HCEC 1CT (cell line): ENCODE measurements around the gene ABHD12B.
"Not testable (repeated sequence)": the region's sequence is repeated elsewhere in the genome, so short reads cannot be mapped to it uniquely, and the experiment has no call there.

Experiments
- DNase-seq: peaks from one replicate; pipeline ENCODE4 v3.0.0-alpha.2; 2017

ABHD12B gene

GRCh38 chr14:50839691-50840090 lies 32.2 kb upstream of the ABHD12B start:
- DNase-seq: no peak

DNA sequence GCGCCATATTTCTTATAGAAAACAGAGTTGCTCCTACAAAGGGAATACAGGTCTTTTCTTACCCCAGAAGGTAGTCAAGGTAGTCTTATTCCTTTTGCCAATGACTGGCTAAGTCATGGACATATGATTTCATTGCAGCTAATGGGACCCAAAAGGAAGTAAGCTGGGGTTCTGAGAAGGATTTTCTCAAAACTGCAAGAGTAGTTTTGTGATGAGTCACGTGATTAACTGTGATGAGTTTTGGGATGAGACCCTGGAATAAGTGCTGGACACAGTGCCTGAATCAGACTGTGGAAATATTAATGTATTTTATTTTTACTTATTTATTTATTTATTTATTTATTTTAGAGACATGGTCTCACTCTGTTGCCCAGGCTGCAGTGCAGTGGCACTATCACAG lies 27.5 kb upstream of the ABHD12B start:
- DNase-seq: no peak

DNA sequence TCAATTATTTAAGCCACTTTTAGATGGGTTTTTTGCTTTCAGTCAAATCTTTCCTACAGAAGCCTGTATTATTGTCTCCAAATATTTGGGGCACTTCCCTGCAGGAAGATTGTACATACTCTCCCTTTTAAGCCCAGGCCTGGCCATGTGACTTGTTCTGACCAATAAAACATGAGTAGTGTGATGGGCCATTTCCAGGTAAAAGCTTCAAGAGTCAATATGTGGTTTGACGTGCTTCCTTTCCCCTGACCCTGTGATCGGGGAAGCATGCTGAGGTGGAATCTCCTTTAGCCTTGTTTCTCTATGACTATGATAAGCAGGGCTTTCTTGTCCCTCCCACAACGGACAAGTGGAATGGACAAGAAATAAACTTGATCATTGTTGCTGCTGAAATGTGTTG lies 26.7 kb upstream of the ABHD12B start:
- DNase-seq: no peak

DNA sequence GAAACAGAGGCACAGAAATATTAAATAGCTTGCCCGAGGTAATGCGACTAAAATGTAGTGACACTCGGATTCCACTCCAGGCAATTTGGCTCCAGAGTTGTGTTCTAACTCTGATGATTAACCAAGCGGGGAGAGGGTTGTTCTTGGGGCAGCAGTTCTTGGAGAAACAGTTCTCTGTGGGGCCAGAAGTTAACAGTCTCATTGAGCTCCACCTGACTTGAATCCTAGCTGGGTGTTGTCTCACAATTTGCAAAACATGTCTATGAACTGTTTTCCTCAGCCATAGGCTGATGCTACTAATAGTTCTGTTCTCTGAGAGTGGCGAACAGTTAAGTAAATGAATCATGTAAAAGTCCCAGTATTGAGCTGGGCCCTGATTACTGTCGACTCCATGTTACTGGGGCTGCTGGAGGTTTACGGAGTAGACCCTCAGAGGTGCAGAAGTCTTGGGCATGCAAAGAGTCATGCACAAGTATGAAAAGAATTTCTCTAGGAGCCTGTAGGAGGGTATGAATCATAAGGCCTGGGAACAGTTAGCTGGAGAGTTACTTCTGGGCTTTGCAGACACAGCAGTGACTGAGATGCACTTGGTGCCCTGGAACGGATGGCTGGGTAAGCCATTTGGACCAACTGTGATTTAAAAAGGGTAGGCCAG lies 25.5 kb upstream of the ABHD12B start:
- peak; percentile 79 for DNase-seq

- no peak for DNase-seq
Measured at GRCh38 chr14:50853891-50854290, 18.0 kb upstream of the ABHD12B start.

DNA sequence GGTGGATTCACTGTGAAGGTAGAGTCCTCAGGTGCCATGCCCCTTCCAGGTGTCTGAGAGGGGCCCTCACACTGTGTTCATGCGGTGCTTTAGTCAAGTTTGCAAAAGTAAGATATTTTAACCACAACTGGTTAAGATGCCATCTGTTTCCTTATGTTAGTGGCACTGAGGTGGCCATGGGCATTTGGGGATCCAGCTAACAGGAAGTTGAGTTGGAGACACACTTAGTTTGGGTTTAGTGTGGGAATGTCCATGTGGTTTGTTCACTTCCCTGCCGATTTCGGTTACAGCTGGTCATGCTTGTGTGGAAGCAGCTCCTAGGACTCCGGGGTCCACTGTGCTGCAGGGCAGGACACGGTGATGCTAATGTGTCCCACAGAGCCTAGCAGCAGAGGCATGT lies 17.3 kb upstream of the ABHD12B start:
- no peak for DNase-seq

- DNase-seq: peak; percentile 30
Measured at GRCh38 chr14:50855558-50855957, 16.3 kb upstream of the ABHD12B start.

- DNase-seq: no peak
Measured at GRCh38 chr14:50856660-50857059, 15.2 kb upstream of the ABHD12B start.

GRCh38 chr14:50859296-50859624 lies 12.6 kb upstream of the ABHD12B start:
- no peak for DNase-seq

DNA sequence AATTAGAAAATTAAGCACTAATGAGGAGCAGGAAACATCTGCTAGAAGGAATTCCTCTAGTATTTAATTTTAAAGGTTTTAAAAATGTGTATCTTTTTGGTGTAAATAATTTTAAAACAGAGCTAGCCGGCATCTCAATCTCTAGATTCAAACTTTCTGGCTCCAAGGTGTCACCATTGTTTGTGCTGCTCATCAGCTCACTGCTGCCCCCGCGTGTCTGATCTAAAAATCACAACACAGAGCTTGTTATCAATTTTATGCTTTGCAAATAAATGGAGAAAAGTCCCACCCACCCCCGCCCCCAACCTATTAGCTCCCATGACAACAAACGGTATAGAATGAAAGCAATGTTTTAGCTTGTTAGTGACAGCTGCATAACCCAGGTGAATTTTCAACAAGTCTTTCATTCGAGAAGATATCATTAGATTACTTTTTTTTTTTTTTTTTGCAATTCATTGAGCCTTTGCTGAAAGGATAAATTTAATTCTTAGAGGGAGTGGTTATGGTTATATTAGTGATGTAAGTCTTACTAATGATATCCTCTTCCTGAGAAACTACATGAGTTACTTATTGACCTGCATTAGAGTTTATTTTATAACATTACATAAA lies 11.3 kb upstream of the ABHD12B start:
- DNase-seq: peak; percentile 69

GRCh38 chr14:50862036-50862570 lies 9.8 kb upstream of the ABHD12B start:
- no peak for DNase-seq

DNA sequence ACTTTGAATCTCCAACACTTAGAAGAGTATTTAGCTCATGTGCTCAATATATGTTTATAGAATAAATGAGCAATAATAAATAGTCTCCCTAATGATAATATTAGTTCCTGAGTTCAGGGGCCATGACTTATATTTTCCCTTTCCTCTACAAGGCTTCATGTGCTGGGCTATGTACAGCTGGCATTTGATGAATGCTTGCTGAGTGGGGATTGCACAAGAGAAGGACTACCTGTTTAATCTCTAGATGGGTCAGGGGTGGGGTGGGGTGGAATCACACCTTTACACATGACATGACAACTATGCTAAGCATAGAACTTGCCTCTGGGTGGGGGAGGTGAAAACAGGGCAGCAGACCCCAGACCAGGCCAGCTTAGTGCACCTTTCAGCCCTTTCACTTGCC lies 7.6 kb upstream of the ABHD12B start:
- DNase-seq: no peak

- DNase-seq: no peak
Measured at GRCh38 chr14:50864946-50865345, 6.9 kb upstream of the ABHD12B start.

- peak; percentile 64 for DNase-seq
Measured at GRCh38 chr14:50865391-50866076, 6.3 kb upstream of the ABHD12B start.

DNA sequence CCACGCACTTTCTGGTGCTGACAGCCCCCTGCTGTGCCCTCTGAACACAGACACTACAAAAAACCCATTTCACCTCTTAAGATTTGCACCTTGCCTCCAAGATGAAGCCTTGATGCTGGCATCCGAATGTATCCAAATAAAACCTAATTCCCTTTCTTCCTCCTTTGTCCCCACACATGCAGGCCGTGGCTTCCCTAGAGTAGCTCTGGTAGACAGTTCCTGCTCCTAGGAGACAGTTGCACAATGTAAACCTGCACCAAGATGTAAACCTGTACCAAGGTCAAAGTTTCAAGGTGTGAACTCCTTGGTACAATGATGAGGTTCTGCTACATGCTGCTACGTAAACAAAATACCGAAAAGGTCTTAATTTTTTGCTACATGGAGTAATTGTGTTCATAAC lies 625 bp upstream of the ABHD12B start:
- DNase-seq: no peak

- DNase-seq: no peak
Measured at GRCh38 chr14:50874757-50875156, 2.9 kb downstream of the ABHD12B start.

DNA sequence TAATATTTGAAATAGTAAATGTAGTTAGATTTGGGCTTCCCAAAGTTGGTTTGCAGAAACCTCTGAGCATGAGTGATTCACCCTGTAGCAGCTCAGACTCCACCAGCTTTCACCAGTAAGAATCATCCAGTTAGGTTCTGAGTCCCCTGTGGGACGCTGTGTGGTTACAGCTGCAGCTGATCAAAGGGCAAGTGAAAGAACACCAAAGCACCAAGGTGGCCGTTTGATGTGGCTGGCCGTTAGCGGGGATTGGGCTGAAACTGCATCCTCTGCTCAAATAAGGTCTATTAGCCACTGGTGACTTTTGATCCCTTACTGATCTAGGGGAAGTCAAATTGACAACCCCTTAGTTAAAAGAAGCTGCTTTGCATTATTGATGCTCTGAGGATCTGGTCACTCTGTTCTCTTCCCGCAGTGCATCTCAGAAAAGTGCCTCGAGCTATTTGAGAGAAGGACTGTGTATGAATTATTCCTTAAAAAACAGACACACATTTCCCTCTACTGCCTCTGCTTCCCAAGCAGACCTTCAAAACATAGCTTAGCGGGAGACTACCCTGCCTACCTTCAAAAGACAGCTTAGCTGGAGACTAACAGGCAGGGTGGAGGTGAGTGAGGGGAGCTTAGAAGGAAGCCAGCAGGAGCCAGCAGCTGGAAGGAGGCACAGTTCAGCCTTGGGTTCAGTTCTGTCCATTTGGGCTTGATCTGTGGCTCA lies 3.7 kb downstream of the ABHD12B start:
- DNase-seq: no peak

- DNase-seq: no peak
Measured at GRCh38 chr14:50882932-50883826, 11.3 kb downstream of the ABHD12B start.

DNA sequence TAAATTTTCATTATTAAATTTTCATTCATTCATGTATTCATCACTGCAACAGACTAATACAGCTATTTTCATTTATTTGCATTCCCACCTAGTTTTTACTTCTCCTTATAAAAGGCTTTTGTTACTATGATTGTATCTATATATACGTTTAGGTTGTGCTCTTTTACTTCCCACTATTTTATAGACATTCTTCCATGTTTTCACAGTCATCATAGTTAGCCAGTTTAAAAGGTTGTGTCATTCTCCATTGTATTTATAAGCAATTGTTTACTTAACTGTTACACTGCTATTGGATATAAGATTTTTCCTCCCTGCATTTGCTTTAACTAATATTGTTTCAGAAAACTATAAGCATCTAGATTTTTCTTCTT lies 12.0 kb downstream of the ABHD12B start:
- DNase-seq: no peak

GRCh38 chr14:50887476-50887875 lies 15.6 kb downstream of the ABHD12B start:
- no peak for DNase-seq

- no peak for DNase-seq
Measured at GRCh38 chr14:50892255-50892654, 20.4 kb downstream of the ABHD12B start.

- DNase-seq: not testable (repeated sequence)
Measured at GRCh38 chr14:50896421-50896820, 24.6 kb downstream of the ABHD12B start.

DNA sequence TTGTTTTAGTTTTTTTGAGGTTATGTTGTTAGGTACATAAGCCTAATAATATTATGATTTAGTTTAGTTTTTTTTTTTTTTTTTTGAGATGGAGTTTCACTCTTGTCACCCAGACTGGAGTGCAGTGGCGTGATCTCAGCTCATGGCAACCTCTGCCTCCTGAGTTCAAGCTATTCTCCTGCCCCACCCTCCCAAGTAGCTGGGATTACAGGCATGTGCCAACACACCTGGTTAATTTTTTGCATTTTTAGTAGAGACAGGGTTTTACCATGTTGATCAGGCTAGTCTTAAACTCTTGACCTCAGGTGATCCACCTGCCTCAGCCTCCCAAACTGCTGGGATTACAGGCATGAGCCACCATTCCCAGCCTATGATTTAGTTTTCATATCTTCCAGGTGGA lies 25.2 kb downstream of the ABHD12B start:
- DNase-seq: not testable (repeated sequence)
